Panc1 (cell line): ENCODE measurements around the gene COL5A1. TPM values are rescaled to one million over a fixed set of nuclear protein-coding genes. Genes with fewer than 3 reads are reported as not detected.

Experiments
- ATAC-seq: fragments of 200-7000 bp; cut with Tn5 transposase; 2 replicates; pipeline ENCODE4 v1.9.1; 2020; ENCODE audit warnings: mild to moderate bottlenecking, moderate library complexity
- BruUV-seq: library from RNA; stranded (reverse); fragments of 400-500 nt; replicated peaks from 2 replicates; lab custom pipeline; 2021; lab: Mats Ljungman, UMichigan
- CTCF ChIA-PET: fragments of 300-600 bp; sonication (Branson Sonifier 250); formaldehyde crosslinking; loops from one replicate; lab custom pipeline; 2022; ENCODE audit warnings: antibody characterized with exemption; lab: Charles Lee
- POLR2A ChIA-PET: fragments of 300-600 bp; sonication (Branson Sonifier 250); formaldehyde crosslinking; loops from one replicate; lab custom pipeline; 2022; ENCODE audit warnings: antibody characterized with exemption; lab: Charles Lee
- DNase-seq: peaks from one replicate; pipeline ENCODE4 v3.0.0-alpha.2; 2010; ENCODE audit warnings: low read depth, low spot score
- H3K27ac ChIP-seq: 2 replicates; pipeline ENCODE4 v1.5.1; 2011; ENCODE audit warnings: mild to moderate bottlenecking, low read length, inconsistent platforms
- H3K27me3 ChIP-seq: fragments of 200-500 bp; sonication (Bioruptor generic); 2 replicates; pipeline ENCODE4 v1.6.0; 2014; ENCODE audit warnings: low read length, inconsistent platforms; ENCODE audit not compliant: control insufficient read depth, insufficient read depth
- H3K36me3 ChIP-seq: fragments of 200-500 bp; sonication (Bioruptor generic); 2 replicates; pipeline ENCODE4 v1.5.1; 2014; ENCODE audit warnings: inconsistent platforms, mild to moderate bottlenecking, low read length, moderate library complexity; ENCODE audit not compliant: control insufficient read depth, insufficient read depth
- H3K4me1 ChIP-seq: 2 replicates; pipeline ENCODE4 v1.5.1; 2011; ENCODE audit warnings: inconsistent platforms, mild to moderate bottlenecking, low read length, moderate library complexity; ENCODE audit not compliant: control insufficient read depth, insufficient read depth
- H3K4me3 ChIP-seq, 2 experiments: 2 replicates each; pipeline ENCODE4 v1.5.1; 2011 to 2012; ENCODE audit warnings: low read depth in 2 of 2, low read length in 2 of 2, mild to moderate bottlenecking in 2 of 2, inconsistent platforms in 1 of 2, moderate library complexity in 1 of 2
- H3K9me3 ChIP-seq: fragments of 200-500 bp; sonication (Bioruptor generic); 2 replicates; pipeline ENCODE4 v1.5.1; 2014; ENCODE audit warnings: low read depth, mild to moderate bottlenecking, inconsistent platforms, low read length, moderate library complexity; ENCODE audit not compliant: control insufficient read depth, insufficient read depth
- POLR2AphosphoS5 ChIP-seq: IDR thresholded peaks from 2 replicates; pipeline ENCODE4 v1.6.1; 2012; ENCODE audit warnings: mild to moderate bottlenecking, low read depth, low read length, moderate library complexity
- SIN3A ChIP-seq: IDR thresholded peaks from 2 replicates; pipeline ENCODE4 v1.6.1; 2012; ENCODE audit warnings: low read depth, mild to moderate bottlenecking, low read length, moderate library complexity, borderline replicate concordance; ENCODE audit not compliant: insufficient read depth
- TCF7L2 ChIP-seq: IDR thresholded peaks from 2 replicates; pipeline ENCODE4 v1.6.1; 2011; ENCODE audit warnings: mild to moderate bottlenecking, low read depth, low read length, inconsistent platforms
- in situ Hi-C: cut with HindIII; loops from 2 replicates; pipeline ENCODE4 v1.10.0; 2016; ENCODE audit warnings: low sequenced_read_pairs, low pct_unique_long_range_greater_than_20kb
- intact Hi-C: fragments of 100-400 bp; cut with micrococcal nuclease; formaldehyde crosslinking; loops from one replicate; pipeline ENCODE4 v1.10.0; 2022; ENCODE audit not compliant: unreplicated experiment
- total RNA-seq: library from RNA; stranded (reverse); gene quantifications from one replicate; pipeline ENCODE4 v1.2.1, GENCODE V29; 2021; ENCODE audit not compliant: unreplicated experiment
- TF ChIP-seq, protein P1 (sequence below), 2 experiments: IDR thresholded peaks; 2 replicates each; pipeline ENCODE4 v1.6.1; 2011 to 2012; ENCODE audit warnings: low read depth in 2 of 2, control low read depth in 1 of 2, low read length in 1 of 2, mild to moderate bottlenecking in 1 of 2, moderate library complexity in 1 of 2; ENCODE audit not compliant: insufficient read depth in 1 of 2
- TF ChIP-seq, protein P2 (sequence below): fragments of 450-650 bp; IDR thresholded peaks from 2 replicates; pipeline ENCODE4 v1.5.1; 2017; ENCODE audit warnings: mild to moderate bottlenecking

COL5A1 gene
- total RNA-seq, 1 experiment from 2014 or later, result 5.7 TPM

DNA sequence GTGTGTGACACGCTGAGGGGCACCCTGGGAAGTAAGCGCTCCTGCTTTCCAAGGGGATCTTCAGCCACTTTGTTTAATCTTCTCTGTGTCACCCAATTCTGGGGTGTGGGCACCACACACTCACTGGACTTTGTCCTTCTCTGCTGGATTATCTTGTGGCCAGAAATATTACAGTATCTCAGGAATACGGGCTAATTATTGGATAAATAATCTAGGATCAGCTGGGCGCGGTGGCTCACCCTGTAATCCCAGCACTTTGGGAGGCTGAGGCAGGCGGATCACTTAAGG is 50.9 kb downstream of the COL5A1 start:
- CTCF ChIA-PET, result no interaction called here
- in situ Hi-C loops (no loop called here), intact Hi-C loops (no loop called here)
- TF ChIP-seq, protein P1, sequence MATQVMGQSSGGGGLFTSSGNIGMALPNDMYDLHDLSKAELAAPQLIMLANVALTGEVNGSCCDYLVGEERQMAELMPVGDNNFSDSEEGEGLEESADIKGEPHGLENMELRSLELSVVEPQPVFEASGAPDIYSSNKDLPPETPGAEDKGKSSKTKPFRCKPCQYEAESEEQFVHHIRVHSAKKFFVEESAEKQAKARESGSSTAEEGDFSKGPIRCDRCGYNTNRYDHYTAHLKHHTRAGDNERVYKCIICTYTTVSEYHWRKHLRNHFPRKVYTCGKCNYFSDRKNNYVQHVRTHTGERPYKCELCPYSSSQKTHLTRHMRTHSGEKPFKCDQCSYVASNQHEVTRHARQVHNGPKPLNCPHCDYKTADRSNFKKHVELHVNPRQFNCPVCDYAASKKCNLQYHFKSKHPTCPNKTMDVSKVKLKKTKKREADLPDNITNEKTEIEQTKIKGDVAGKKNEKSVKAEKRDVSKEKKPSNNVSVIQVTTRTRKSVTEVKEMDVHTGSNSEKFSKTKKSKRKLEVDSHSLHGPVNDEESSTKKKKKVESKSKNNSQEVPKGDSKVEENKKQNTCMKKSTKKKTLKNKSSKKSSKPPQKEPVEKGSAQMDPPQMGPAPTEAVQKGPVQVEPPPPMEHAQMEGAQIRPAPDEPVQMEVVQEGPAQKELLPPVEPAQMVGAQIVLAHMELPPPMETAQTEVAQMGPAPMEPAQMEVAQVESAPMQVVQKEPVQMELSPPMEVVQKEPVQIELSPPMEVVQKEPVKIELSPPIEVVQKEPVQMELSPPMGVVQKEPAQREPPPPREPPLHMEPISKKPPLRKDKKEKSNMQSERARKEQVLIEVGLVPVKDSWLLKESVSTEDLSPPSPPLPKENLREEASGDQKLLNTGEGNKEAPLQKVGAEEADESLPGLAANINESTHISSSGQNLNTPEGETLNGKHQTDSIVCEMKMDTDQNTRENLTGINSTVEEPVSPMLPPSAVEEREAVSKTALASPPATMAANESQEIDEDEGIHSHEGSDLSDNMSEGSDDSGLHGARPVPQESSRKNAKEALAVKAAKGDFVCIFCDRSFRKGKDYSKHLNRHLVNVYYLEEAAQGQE (IDR thresholded peaks at IDR 0.05; ENCODE audit: insufficient read depth in 1 of 2, low read depth in 2 of 2, low read length in 1 of 2), result no peak
- TF ChIP-seq SIN3A (no peak), POLR2AphosphoS5 (no peak), TCF7L2 (no peak)
- TF ChIP-seq, protein P2, sequence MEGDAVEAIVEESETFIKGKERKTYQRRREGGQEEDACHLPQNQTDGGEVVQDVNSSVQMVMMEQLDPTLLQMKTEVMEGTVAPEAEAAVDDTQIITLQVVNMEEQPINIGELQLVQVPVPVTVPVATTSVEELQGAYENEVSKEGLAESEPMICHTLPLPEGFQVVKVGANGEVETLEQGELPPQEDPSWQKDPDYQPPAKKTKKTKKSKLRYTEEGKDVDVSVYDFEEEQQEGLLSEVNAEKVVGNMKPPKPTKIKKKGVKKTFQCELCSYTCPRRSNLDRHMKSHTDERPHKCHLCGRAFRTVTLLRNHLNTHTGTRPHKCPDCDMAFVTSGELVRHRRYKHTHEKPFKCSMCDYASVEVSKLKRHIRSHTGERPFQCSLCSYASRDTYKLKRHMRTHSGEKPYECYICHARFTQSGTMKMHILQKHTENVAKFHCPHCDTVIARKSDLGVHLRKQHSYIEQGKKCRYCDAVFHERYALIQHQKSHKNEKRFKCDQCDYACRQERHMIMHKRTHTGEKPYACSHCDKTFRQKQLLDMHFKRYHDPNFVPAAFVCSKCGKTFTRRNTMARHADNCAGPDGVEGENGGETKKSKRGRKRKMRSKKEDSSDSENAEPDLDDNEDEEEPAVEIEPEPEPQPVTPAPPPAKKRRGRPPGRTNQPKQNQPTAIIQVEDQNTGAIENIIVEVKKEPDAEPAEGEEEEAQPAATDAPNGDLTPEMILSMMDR, result no peak
- DNase-seq, result no peak
- Histone ChIP-seq H3K27ac (no peak overlapping the region), H3K4me1 (no peaks in the 10 kb centered on the region), H3K36me3 (no peaks in the 10 kb centered on the region), H3K27me3 (no peaks in the 10 kb centered on the region), H3K9me3 (no peaks in the 10 kb centered on the region), H3K4me3 (no peak overlapping the region)
- no TSS peak for BruUV-seq
- POLR2A ChIA-PET, result no interaction called here
- no peak for ATAC-seq

DNA sequence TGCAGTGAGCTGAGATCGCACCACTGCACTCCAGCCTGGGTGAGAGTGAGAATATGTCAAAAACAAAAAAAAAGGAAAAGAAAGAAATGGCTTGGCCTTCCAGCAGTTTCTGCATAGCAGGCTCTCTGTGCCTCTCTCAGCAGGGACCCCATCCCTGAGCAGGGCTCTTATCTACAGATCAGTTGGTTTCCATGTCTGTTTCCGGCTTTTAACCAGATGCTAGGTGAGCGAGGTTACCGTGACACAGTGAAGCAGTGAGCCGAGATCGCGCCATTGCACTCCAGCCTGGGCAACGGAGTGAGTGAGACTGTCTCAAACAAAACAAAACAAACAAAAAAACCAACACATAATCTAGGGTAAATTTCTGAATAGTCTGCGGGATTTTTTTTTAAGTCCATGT is 51.4 kb downstream of the COL5A1 start:
- BruUV-seq, result no TSS peak
- no peak overlapping the region for H3K4me3 ChIP-seq
- ATAC-seq, result no peak
- intact Hi-C loops (no loop called here), in situ Hi-C loops (no loop called here)
- H3K27ac ChIP-seq, result no peak overlapping the region
- no peak for DNase-seq
- no peaks in the 10 kb centered on the region for H3K4me1 ChIP-seq
- CTCF ChIA-PET, result no interaction called here
- TF ChIP-seq POLR2AphosphoS5, result no peak
- no peak for TF ChIP-seq TCF7L2
- TF ChIP-seq, protein P1 (IDR thresholded peaks at IDR 0.05; ENCODE audit: insufficient read depth in 1 of 2, low read depth in 2 of 2, low read length in 1 of 2), result no peak
- TF ChIP-seq, protein P2, result no peak
- TF ChIP-seq SIN3A, result no peak
- POLR2A ChIA-PET, result no interaction called here
- no peaks in the 10 kb centered on the region for H3K9me3 ChIP-seq
- H3K27me3 ChIP-seq, result no peaks in the 10 kb centered on the region
- H3K36me3 ChIP-seq, result no peaks in the 10 kb centered on the region
